LNCaP clone FGC (cell line): Measurements from ENCODE around the gene ULBP2.
A peak's percentile ranks its signal among the peaks of the same experiment; 100 is the strongest.
"Not testable (repeated sequence)": the region's sequence is repeated elsewhere in the genome, so short reads cannot be mapped to it uniquely, and the experiment has no call there.

Experiments
- DNase-seq: peaks from one replicate; pipeline ENCODE4 v3.0.0-alpha.2; 2011; ENCODE audit warnings: low read depth
- H3K4me3 ChIP-seq: 2 replicates; pipeline ENCODE4 v1.5.1; 2011; ENCODE audit warnings: mild to moderate bottlenecking, low read depth, low read length, control low read depth
- CTCF ChIP-seq: IDR thresholded peaks from 2 replicates; pipeline ENCODE4 v1.5.1; 2012; ENCODE audit warnings: mild to moderate bottlenecking; ENCODE audit not compliant: control insufficient read depth, insufficient read depth; ENCODE audit errors: extremely low read depth

The ULBP2 gene

GRCh38 chr6:149925253-149925973, 16.4 kb upstream of the ULBP2 start:
- DNase-seq = no peak
- peak overlapping the region; percentile 36 for H3K4me3 ChIP-seq
- no peak for TF ChIP-seq CTCF

- TF ChIP-seq CTCF = peak; percentile 97
- H3K4me3 ChIP-seq = peak overlapping the region; percentile 36
- peak; percentile 34 for DNase-seq
Observed at GRCh38 chr6:149925974-149926777, 15.6 kb upstream of the ULBP2 start.

- not testable (repeated sequence) for DNase-seq, H3K4me3 ChIP-seq
Observed at GRCh38 chr6:149927025-149927424, 14.8 kb upstream of the ULBP2 start.

- no peak overlapping the region for H3K4me3 ChIP-seq
- no peak for DNase-seq
- TF ChIP-seq CTCF = no peak
Observed at GRCh38 chr6:149929422-149929821, 12.4 kb upstream of the ULBP2 start.

- H3K4me3 ChIP-seq = no peak overlapping the region
- TF ChIP-seq CTCF = no peak
Observed at GRCh38 chr6:149931501-149931900, 10.3 kb upstream of the ULBP2 start.

GRCh38 chr6:149933036-149933435, 8.8 kb upstream of the ULBP2 start:
- no peak for DNase-seq
- H3K4me3 ChIP-seq = no peak overlapping the region
- TF ChIP-seq CTCF = no peak

More at GRCh38 chr6:149931501-149931900, 10.3 kb upstream of the ULBP2 start:
- DNase-seq = no peak

- H3K4me3 ChIP-seq = no peak overlapping the region
- TF ChIP-seq CTCF = no peak
- no peak for DNase-seq
Observed at GRCh38 chr6:149933461-149933860, 8.4 kb upstream of the ULBP2 start.
